Stimulated activated CD8-positive, alpha-beta memory T cell treated with anti-CD3 and anti-CD28 coated beads, Interleukin-4, amount 100 ng/mL, for 24 hours (primary cell): ENCODE data around the gene TOMM70.

Experiments
- DNase-seq: peaks from one replicate; pipeline ENCODE4 v3.0.0-alpha.2; 2020; ENCODE audit warnings: low read depth

Gene TOMM70

DNA sequence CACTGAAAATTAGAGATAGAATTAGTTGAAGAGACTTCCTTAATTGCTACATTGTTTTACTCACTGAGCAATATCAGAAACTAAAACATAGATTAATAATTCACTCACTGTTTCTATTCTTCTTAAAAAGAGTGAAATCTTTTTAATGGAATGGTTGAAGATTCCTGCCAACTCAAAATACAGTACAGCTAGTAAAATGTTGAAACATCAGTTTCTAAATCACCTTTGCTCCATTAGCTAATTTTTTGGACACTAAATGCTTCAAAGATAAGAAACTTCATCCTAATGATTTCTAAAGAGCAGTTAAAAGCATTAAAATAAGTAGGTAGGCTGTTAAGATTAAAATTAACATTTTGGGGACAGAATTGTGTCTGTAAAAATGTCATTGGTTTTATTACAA, 76.8 kb downstream of the TOMM70 start:
- no peak for DNase-seq

DNA sequence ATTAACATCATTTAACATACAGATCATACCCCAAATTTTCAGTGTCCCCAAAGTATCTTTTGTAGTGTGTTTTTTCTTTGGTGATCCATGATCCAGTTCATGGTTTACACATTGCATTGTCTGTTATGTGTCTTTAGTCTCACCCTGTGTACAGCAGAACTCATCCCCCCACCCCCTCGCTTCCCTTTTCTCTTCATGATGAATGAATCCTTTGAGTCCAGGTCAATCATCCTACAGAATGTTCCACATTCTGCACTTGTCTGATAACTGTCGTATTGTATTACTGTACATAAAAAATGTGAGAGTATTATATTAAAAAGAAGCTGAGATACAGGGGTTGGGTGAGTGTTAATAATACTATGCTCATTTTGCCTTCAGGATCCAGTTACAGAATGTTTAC, 80.9 kb downstream of the TOMM70 start:
- no peak for DNase-seq

DNA sequence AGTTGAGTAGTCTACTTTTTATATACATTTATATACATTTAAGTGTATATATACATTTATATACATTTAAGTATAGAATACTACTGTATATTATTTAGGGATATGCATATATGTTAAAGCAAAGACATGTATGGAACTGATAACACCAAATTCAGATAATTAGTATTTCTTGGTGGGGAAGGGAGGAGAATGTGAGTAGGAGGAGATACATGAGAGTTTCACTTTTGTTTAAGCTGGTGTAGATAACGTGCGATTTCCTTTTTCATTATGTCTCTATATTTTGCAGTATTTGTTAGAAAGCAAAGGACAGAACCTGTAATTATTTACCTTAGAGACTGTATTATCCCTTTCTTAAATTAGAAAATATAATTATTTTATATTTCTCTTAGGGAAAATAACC, 83.0 kb downstream of the TOMM70 start:
- DNase-seq, result no peak

DNA sequence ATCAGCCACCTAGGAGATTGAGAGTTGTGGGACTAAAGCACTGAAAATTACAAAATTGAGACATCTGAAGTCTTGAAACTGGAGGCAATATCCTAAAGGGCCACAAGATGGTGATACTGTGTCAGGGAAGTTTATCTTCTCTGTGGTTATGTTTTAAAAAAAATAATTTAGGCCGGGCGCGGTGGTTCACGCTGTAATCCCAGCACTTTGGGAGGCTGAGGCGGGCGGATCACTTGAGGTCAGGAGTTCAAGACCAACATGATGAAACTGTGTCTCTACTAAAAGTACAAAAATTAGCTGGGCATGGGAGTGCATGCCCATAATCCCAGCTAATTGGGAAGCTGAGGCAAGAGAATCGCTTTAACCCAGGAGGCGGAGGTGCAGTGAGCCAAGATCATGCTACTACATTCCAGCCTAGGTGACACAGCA, 84.2 kb downstream of the TOMM70 start:
- DNase-seq, result no peak
